ENCODE data around the gene MYCBP2.
A peak's percentile ranks its signal among the peaks of the same experiment; 100 is the strongest.
"Not testable (repeated sequence)": the region's sequence is repeated elsewhere in the genome, so short reads cannot be mapped to it uniquely, and the experiment has no call there.

The MYCBP2 gene

GRCh38 chr13:77013853-77014542 is 312.9 kb downstream of the MYCBP2 start:
- Histone ChIP-seq H3K56ac (ENCODE audit: low read length) (no peak overlapping the region), H3K9ac (ENCODE audit: low read length) (no peak overlapping the region), H3K79me2 (ENCODE audit: control insufficient read depth, insufficient read depth, low read length) (no peaks in the 10 kb centered on the region), H3K79me1 (ENCODE audit: low read length) (peaks cover 4% of the 10 kb centered on the region), H3K36me3 (ENCODE audit: control insufficient read depth, insufficient read depth, low read length) (peaks cover 1% of the 10 kb centered on the region), H3K27me3 (ENCODE audit: insufficient read depth, low read length, poor library complexity) (peaks cover 2% of the 10 kb centered on the region), H3K23ac (ENCODE audit: low read length) (no peak overlapping the region), H3K4me1 (ENCODE audit: control insufficient read depth, low read depth, low read length) (no peaks in the 10 kb centered on the region), H4K8ac (ENCODE audit: low read depth, low read length) (no peak overlapping the region), H3K18ac (ENCODE audit: low read length) (no peak overlapping the region), H3K4me3 (ENCODE audit: low read length) (no peak overlapping the region), H3K27ac (ENCODE audit: low read depth, low read length) (no peak overlapping the region), H3K4me2 (ENCODE audit: low read length) (no peak overlapping the region), H2AK5ac (ENCODE audit: low read length) (no peak overlapping the region), H2BK120ac (ENCODE audit: low read depth, low read length) (no peak overlapping the region), H2BK5ac (ENCODE audit: low read length) (no peak overlapping the region), H4K5ac (ENCODE audit: low read length) (no peak overlapping the region), H3K4ac (ENCODE audit: low read depth, low read length) (no peak overlapping the region), H2BK15ac (replicated peaks; ENCODE audit: low read depth) (no peak overlapping the region)
- no peak for DNase-seq
- WGBS (ENCODE audit: extremely low coverage, insufficient coverage, low lambda C conversion rate), result no CpG with 5 or more reads among the region's 2 CpGs

DNA sequence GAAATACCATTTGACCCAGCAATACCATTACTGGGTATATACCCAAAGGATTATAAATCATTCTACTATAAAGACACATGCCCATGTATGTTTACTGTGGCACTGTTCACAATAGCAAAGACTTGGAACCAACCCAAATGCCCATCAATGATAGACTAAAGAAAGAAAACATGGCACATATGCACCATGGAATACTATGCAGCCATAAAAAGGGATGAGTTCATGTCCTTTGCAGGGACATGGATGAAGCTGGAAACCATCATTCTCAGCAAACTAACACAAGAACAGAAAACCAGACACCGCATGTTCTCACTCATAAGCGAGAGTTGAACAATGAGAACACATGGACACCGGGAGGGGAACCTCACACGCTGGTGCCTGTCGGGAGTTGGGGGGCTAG is 317.2 kb downstream of the MYCBP2 start:
- H3K27ac ChIP-seq (ENCODE audit: low read depth, low read length); H3K79me1 ChIP-seq (ENCODE audit: low read length); H3K4me3 ChIP-seq (ENCODE audit: low read length); H3K9ac ChIP-seq (ENCODE audit: low read length); H3K79me2 ChIP-seq (ENCODE audit: control insufficient read depth, insufficient read depth, low read length); H3K4me2 ChIP-seq (ENCODE audit: low read length); H3K4ac ChIP-seq (ENCODE audit: low read depth, low read length); H4K8ac ChIP-seq (ENCODE audit: low read depth, low read length); H2BK15ac ChIP-seq (replicated peaks; ENCODE audit: low read depth); H3K27me3 ChIP-seq (ENCODE audit: insufficient read depth, low read length, poor library complexity); H3K36me3 ChIP-seq (ENCODE audit: control insufficient read depth, insufficient read depth, low read length); H2BK120ac ChIP-seq (ENCODE audit: low read depth, low read length); H4K5ac ChIP-seq (ENCODE audit: low read length); H3K18ac ChIP-seq (ENCODE audit: low read length); H3K23ac ChIP-seq (ENCODE audit: low read length); H2AK5ac ChIP-seq (ENCODE audit: low read length); H3K4me1 ChIP-seq (ENCODE audit: control insufficient read depth, low read depth, low read length); H3K56ac ChIP-seq (ENCODE audit: low read length); H2BK5ac ChIP-seq (ENCODE audit: low read length); DNase-seq: not testable (repeated sequence)
- WGBS (ENCODE audit: extremely low coverage, insufficient coverage, low lambda C conversion rate), result no CpG with 5 or more reads among the region's 5 CpGs

- Histone ChIP-seq H2BK120ac (ENCODE audit: low read depth, low read length) (no peak overlapping the region), H2AK5ac (ENCODE audit: low read length) (no peak overlapping the region), H3K27me3 (ENCODE audit: insufficient read depth, low read length, poor library complexity) (peaks cover 2% of the 10 kb centered on the region), H3K79me2 (ENCODE audit: control insufficient read depth, insufficient read depth, low read length) (no peaks in the 10 kb centered on the region), H3K4me3 (ENCODE audit: low read length) (no peak overlapping the region), H3K79me1 (ENCODE audit: low read length) (peaks cover 2% of the 10 kb centered on the region), H3K23ac (ENCODE audit: low read length) (no peak overlapping the region), H3K4ac (ENCODE audit: low read depth, low read length) (no peak overlapping the region), H4K8ac (ENCODE audit: low read depth, low read length) (no peak overlapping the region), H3K18ac (ENCODE audit: low read length) (no peak overlapping the region), H2BK5ac (ENCODE audit: low read length) (no peak overlapping the region), H3K27ac (ENCODE audit: low read depth, low read length) (no peak overlapping the region), H3K4me2 (ENCODE audit: low read length) (no peak overlapping the region), H4K5ac (ENCODE audit: low read length) (no peak overlapping the region), H2BK15ac (replicated peaks; ENCODE audit: low read depth) (no peak overlapping the region), H3K4me1 (ENCODE audit: control insufficient read depth, low read depth, low read length) (no peaks in the 10 kb centered on the region), H3K36me3 (ENCODE audit: control insufficient read depth, insufficient read depth, low read length) (peaks cover 3% of the 10 kb centered on the region), H3K56ac (ENCODE audit: low read length) (no peak overlapping the region), H3K9ac (ENCODE audit: low read length) (no peak overlapping the region)
- no peak for DNase-seq
- no CpG with 5 or more reads among the region's 2 CpGs for WGBS (ENCODE audit: extremely low coverage, insufficient coverage, low lambda C conversion rate)
These were observed 317.9 kb downstream of the MYCBP2 start for GRCh38 chr13:77009011-77009410.

GRCh38 chr13:77008337-77008736 is 318.6 kb downstream of the MYCBP2 start:
- not testable (repeated sequence) for H3K4me2 ChIP-seq (ENCODE audit: low read length); H3K79me2 ChIP-seq (ENCODE audit: control insufficient read depth, insufficient read depth, low read length); H2BK5ac ChIP-seq (ENCODE audit: low read length); H3K79me1 ChIP-seq (ENCODE audit: low read length); H3K9ac ChIP-seq (ENCODE audit: low read length); H3K36me3 ChIP-seq (ENCODE audit: control insufficient read depth, insufficient read depth, low read length); H3K27me3 ChIP-seq (ENCODE audit: insufficient read depth, low read length, poor library complexity); H3K23ac ChIP-seq (ENCODE audit: low read length); DNase-seq; H3K4me1 ChIP-seq (ENCODE audit: control insufficient read depth, low read depth, low read length); H3K56ac ChIP-seq (ENCODE audit: low read length); H4K8ac ChIP-seq (ENCODE audit: low read depth, low read length); H3K4ac ChIP-seq (ENCODE audit: low read depth, low read length); H2AK5ac ChIP-seq (ENCODE audit: low read length); H2BK120ac ChIP-seq (ENCODE audit: low read depth, low read length); H3K27ac ChIP-seq (ENCODE audit: low read depth, low read length); H3K18ac ChIP-seq (ENCODE audit: low read length); H4K5ac ChIP-seq (ENCODE audit: low read length); H2BK15ac ChIP-seq (replicated peaks; ENCODE audit: low read depth); H3K4me3 ChIP-seq (ENCODE audit: low read length)
- WGBS (ENCODE audit: extremely low coverage, insufficient coverage, low lambda C conversion rate), result 100% methylated on average over 1 of the region's 4 CpGs

DNA sequence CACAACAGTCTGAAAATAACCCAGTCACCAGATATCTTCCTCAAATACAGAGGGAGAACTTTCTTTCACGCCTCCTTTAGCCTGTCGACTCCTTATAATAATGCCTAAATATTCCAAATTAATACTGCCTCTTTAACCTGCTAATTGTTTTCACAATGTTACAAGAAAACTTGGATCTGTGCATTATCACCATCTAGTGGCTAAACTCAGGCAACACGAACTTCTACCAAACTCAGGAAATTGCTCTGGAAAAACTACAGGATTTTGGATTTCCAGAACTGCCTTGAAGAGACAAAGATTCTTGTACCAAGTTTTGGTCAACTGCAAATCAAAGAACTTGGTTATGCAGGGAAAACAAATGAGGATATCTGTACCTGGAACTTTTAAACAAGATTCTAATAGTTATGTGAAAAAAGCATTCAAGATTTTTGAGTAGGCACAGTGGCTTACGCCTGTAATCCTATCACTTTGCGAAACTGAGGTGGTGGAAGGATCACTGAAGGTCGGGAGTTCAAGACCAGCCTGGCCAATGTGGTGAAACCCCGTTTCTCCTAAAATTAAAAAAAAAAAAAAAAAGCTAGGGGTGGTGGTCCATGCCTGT is 324.2 kb downstream of the MYCBP2 start:
- Histone ChIP-seq H4K8ac (ENCODE audit: low read depth, low read length) (no peak overlapping the region), H3K79me1 (ENCODE audit: low read length) (no peaks in the 10 kb centered on the region), H3K18ac (ENCODE audit: low read length) (no peak overlapping the region), H3K79me2 (ENCODE audit: control insufficient read depth, insufficient read depth, low read length) (no peaks in the 10 kb centered on the region), H3K4ac (ENCODE audit: low read depth, low read length) (no peak overlapping the region), H3K9ac (ENCODE audit: low read length) (no peak overlapping the region), H2AK5ac (ENCODE audit: low read length) (no peak overlapping the region), H3K36me3 (ENCODE audit: control insufficient read depth, insufficient read depth, low read length) (peaks cover 2% of the 10 kb centered on the region), H2BK120ac (ENCODE audit: low read depth, low read length) (no peak overlapping the region), H3K23ac (ENCODE audit: low read length) (no peak overlapping the region), H3K4me2 (ENCODE audit: low read length) (no peak overlapping the region), H3K27ac (ENCODE audit: low read depth, low read length) (no peak overlapping the region), H3K4me3 (ENCODE audit: low read length) (no peak overlapping the region), H3K27me3 (ENCODE audit: insufficient read depth, low read length, poor library complexity) (no peaks in the 10 kb centered on the region), H2BK5ac (ENCODE audit: low read length) (no peak overlapping the region), H3K4me1 (ENCODE audit: control insufficient read depth, low read depth, low read length) (no peaks in the 10 kb centered on the region), H2BK15ac (replicated peaks; ENCODE audit: low read depth) (no peak overlapping the region), H3K56ac (ENCODE audit: low read length) (no peak overlapping the region), H4K5ac (ENCODE audit: low read length) (no peak overlapping the region)
- peak; percentile 53 for DNase-seq
- no CpG with 5 or more reads among the region's 7 CpGs for WGBS (ENCODE audit: extremely low coverage, insufficient coverage, low lambda C conversion rate)

Data from mesendoderm (in vitro differentiated cells).